HG03432 (cell line): ENCODE data around the gene FXYD1.
"Not testable (repeated sequence)": the region's sequence is repeated elsewhere in the genome, so short reads cannot be mapped to it uniquely, and the experiment has no call there.

ENCODE experiments used
- ATAC-seq: cut with Tn5 transposase; IDR thresholded peaks from one replicate; pipeline ENCODE4 v1.9.1; 2021; ENCODE audit warnings: mild to moderate bottlenecking, moderate library complexity; ENCODE audit not compliant: unreplicated experiment

Gene FXYD1

DNA sequence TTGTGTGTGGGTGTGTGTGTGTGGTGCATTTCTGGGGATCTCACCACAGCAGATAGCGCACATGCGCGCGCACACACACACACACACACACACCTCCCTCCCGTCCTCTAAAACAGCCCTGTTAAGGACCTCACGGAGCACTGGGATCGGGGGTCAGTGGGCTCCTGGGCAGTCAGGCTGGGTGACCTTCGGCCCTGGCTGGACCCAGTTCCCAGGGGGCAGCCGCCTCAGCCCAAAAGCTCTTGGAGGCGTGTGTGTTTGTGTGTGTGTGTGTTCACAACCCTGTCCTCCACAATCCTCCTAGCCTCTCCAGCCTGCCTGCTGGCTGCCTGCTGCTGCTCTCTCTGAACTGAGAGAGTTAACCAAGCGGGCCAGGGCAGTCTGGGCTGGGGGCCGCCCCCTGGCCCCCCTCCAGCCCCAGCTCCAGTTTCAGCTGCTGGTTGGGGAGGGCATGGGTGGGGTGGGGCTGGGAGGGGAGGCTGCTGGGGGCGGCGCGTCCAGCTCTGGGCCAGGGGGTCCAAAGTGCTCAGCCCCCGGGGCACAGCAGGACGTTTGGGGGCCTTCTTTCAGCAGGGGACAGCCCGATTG, at the start of gene FXYD1:
TSS of gene FXYD1 (plus strand) at position 520 of the 588 bp plus-strand sequence. CDS start 1,256 bp downstream, outside the sequence.
- ATAC-seq: no peak

GRCh38 chr19:35089554-35089953, 49.1 kb upstream of the FXYD1 start:
- no peak for ATAC-seq

GRCh38 chr19:35090160-35090505, 48.5 kb upstream of the FXYD1 start:
- ATAC-seq: no peak

- no peak for ATAC-seq
These were observed 48.0 kb upstream of the FXYD1 start for GRCh38 chr19:35090506-35091214.

DNA sequence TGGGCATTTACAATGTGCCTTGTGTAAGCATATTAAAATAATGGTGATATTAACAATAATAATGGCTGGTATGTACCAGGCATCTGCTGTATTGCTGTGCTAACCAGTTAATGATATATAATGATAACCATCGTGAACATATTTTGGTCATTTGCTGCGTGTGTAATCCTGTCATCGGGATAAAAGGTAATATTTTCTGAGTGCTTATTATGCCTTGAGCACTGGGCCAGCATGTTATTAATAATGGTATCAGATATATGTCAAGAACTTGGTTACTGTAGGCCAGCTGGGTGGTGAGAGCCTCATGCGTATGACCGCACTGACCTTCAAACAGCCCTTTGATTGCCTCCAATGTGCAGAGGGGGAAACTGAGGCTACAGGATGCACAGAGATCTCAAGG, 45.2 kb upstream of the FXYD1 start:
- ATAC-seq: no peak

DNA sequence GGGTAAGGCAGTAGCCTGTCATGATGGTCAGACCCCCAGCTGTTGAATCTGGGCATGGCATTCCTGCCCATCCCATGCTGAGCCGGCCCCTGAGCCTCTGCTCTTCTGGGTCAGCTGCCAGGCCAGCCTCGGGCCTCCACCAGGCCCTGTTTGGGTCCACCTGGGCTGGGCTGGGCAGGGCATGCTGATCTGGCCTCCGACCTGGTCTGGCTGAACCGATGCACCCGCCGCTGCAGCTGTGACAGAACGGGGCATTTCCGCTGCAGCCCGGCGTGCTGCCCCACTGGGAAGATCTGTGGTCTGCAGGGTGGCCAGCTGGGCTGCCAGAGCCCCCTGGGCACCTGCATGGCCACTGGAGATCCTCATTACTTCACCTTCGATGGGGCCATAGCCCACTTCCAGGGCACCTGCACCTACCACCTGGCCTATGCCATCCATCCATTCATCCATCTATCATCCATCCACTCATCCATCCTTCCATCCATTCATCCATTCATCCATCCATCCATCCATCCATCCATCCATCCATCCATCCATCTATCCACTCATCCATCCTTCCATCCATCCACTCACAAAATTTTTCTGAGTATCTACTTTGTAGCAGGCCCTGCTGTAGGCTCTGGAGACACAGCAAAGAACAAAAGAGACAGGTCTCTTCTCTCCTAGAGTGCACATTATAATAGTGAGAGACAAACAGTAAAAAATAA, 44.5 kb upstream of the FXYD1 start:
- no peak for ATAC-seq

GRCh38 chr19:35094656-35095055, 44.0 kb upstream of the FXYD1 start:
- ATAC-seq: no peak

GRCh38 chr19:35095667-35096368, 42.8 kb upstream of the FXYD1 start:
- ATAC-seq: no peak

- no peak for ATAC-seq
These were observed 40.1 kb upstream of the FXYD1 start for GRCh38 chr19:35098413-35099049.

GRCh38 chr19:35099155-35099896, 39.3 kb upstream of the FXYD1 start:
- ATAC-seq: no peak

GRCh38 chr19:35099897-35100275, 38.7 kb upstream of the FXYD1 start:
- no peak for ATAC-seq

DNA sequence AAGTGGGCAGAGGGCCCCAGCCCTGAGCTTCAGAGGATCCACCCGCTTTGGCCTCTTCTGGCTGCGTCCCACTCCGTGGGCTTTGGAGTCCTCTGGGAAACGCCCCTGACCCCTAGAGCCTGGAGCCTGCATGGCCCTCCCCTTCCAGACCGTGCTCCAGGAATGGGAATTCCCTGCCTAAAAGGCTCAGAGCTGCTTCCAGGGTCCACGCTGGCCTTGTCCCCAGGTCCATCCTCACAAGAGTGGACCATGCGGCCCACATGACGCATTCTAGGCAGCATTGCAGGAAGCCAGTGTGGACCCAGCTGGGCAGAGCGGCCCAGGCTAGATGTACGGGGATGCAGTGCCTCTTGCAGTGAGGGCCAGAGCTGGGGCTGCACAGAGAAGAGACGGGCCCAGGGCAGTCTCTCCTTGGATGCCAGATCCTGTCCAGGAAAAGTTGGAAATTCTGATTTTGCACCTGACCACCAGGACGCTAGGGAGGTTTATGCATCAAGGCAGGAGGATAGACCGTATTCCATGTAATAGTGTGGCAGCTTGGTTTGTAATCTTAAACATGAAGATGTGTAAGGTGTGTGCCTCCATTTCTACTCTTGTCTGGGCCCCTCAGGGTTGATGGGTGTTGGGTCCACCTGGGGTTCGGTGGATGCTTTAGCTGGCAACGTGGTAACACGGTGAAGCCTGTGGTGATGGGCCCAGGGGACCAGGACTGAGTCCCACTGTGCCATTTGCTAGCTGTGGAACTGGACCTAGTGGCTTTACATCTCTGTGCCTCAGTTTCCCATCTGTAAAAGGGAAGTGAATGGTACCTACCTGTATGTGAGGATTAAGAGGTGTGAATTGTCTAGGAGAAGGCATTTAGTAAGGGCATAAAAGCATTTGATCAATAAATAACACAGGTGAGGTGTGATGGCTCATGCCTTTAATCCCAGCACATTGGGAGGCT, 37.8 kb upstream of the FXYD1 start:
- no peak for ATAC-seq

GRCh38 chr19:35101949-35102348, 36.7 kb upstream of the FXYD1 start:
- not testable (repeated sequence) for ATAC-seq

DNA sequence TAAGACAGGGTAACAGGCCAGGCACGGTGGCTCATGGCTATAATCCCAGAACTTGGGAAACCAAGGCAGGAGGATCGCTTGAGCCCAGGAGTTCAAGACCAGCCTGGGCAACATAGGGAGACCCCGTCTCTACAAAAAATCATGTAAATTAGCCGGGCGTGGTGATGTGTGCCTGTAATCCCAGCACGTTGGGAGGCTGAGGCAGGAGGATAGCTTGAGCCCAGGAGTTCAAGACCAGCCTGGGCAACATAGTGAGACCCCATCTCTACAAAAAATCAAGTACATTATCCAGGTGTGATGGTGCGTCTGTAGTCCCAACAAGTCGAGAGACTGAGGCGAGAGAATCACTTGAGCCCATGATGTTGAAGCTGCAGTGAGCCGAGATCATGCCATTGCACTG, 35.0 kb upstream of the FXYD1 start:
- ATAC-seq: not testable (repeated sequence)

GRCh38 chr19:35104361-35104760, 34.3 kb upstream of the FXYD1 start:
- no peak for ATAC-seq

DNA sequence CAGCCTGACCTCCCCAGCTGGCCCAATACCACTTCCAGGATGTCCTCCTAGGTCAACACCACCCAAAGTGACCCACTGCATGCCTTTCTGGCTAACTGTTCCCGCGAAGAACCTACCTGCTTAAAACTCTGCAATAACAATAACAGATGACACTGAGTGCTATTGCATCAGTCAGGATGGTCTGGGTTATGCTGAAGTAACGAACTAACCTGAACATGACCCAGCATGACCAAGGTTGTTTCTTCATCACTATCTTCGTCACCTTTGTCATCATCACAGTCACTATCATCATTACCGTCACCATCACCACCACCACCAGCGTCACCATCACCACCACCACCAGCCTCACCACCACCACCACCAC, 33.6 kb upstream of the FXYD1 start:
- ATAC-seq: no peak

DNA sequence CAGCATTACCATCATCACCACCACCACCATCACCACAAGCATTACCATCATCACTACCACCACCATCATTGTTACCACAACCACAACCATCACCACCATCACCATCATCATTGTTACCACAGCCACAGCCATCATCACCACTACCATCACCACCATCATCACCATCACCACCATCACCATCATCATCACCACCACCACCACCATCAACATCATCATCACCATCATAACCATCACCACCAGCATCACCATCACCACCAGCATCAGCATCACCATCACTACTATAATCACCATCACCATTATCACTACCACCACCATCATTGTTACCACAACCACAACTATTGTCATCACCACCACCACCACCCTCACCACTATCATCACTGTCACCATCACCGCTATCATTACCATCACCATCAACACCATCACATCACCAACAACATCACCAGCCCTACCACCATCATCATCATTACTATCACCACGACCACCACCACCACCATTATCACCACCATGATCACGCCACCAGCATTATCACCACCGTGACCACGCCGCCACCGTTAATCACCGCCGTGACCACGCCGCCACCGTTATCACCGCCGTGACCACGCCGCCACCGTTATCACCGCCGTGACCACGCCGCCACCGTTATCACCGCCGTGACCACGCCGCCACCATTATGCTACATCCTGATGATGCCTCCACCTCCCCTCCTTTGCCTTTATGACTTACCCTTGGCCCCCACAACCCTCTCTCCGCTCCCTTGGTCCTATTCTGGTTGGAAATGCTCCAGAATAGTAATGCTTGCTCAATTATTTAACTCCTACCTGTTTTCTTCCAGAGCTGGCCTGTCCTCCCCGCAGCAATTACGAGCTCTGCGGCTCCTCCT, 33.0 kb upstream of the FXYD1 start:
- ATAC-seq: no peak

GRCh38 chr19:35106291-35106583, 32.4 kb upstream of the FXYD1 start:
- no peak for ATAC-seq
